ENCODE data around the gene ASTN2.

The ASTN2 gene

GRCh38 chr9:116504081-116504480 lies 910.8 kb downstream of the ASTN2 start:
- in situ Hi-C loops (cut with MboI; ENCODE audit: low sequenced_read_pairs): no loop called here

- in situ Hi-C loops (cut with MboI; ENCODE audit: low sequenced_read_pairs): no loop called here
Observed at GRCh38 chr9:116502746-116503145, 912.1 kb downstream of the ASTN2 start.

GRCh38 chr9:116501871-116502270 lies 913.0 kb downstream of the ASTN2 start:
- in situ Hi-C loops (cut with MboI; ENCODE audit: low sequenced_read_pairs): no loop called here

- in situ Hi-C loops (cut with MboI; ENCODE audit: low sequenced_read_pairs): loop anchor here (25.0 kb wide), 1 partner anchor 113 kb away; no protein-coding TSS in a partner anchor
Observed at GRCh38 chr9:116499986-116500871, 914.6 kb downstream of the ASTN2 start.

GRCh38 chr9:116499434-116499833 lies 915.4 kb downstream of the ASTN2 start:
- in situ Hi-C loops (cut with MboI; ENCODE audit: low sequenced_read_pairs): loop anchor here (25.0 kb wide), 1 partner anchor 112 kb away; no protein-coding TSS in a partner anchor

GRCh38 chr9:116497095-116497890 lies 917.6 kb downstream of the ASTN2 start:
- in situ Hi-C loops (cut with MboI; ENCODE audit: low sequenced_read_pairs): loop anchor here (25.0 kb wide), 1 partner anchor 110 kb away; no protein-coding TSS in a partner anchor

- in situ Hi-C loops (cut with MboI; ENCODE audit: low sequenced_read_pairs): loop anchor here (25.0 kb wide), 1 partner anchor 109 kb away; no protein-coding TSS in a partner anchor
Observed at GRCh38 chr9:116496167-116496566, 918.7 kb downstream of the ASTN2 start.

- in situ Hi-C loops (cut with MboI; ENCODE audit: low sequenced_read_pairs): loop anchor here (25.0 kb wide), 1 partner anchor 108 kb away; no protein-coding TSS in a partner anchor
Observed at GRCh38 chr9:116495725-116496124, 919.1 kb downstream of the ASTN2 start.

GRCh38 chr9:116494815-116495634 lies 919.8 kb downstream of the ASTN2 start:
- in situ Hi-C loops (cut with MboI; ENCODE audit: low sequenced_read_pairs): loop anchor here (25.0 kb wide), 1 partner anchor 108 kb away; no protein-coding TSS in a partner anchor

GRCh38 chr9:116493183-116493860 lies 921.5 kb downstream of the ASTN2 start:
- in situ Hi-C loops (cut with MboI; ENCODE audit: low sequenced_read_pairs): loop anchor here (25.0 kb wide), 1 partner anchor 106 kb away; no protein-coding TSS in a partner anchor

GRCh38 chr9:116491659-116492058 lies 923.2 kb downstream of the ASTN2 start:
- in situ Hi-C loops (cut with MboI; ENCODE audit: low sequenced_read_pairs): loop anchor here (25.0 kb wide), 1 partner anchor 104 kb away; no protein-coding TSS in a partner anchor

GRCh38 chr9:116491219-116491618 lies 923.6 kb downstream of the ASTN2 start:
- in situ Hi-C loops (cut with MboI; ENCODE audit: low sequenced_read_pairs): loop anchor here (25.0 kb wide), 1 partner anchor 104 kb away; no protein-coding TSS in a partner anchor

- in situ Hi-C loops (cut with MboI; ENCODE audit: low sequenced_read_pairs): loop anchor here (25.0 kb wide), 1 partner anchor 103 kb away; no protein-coding TSS in a partner anchor
Observed at GRCh38 chr9:116490321-116490720, 924.5 kb downstream of the ASTN2 start.

- in situ Hi-C loops (cut with MboI; ENCODE audit: low sequenced_read_pairs): loop anchor here (25.0 kb wide), 1 partner anchor 101 kb away; no protein-coding TSS in a partner anchor
Observed at GRCh38 chr9:116488373-116488772, 926.5 kb downstream of the ASTN2 start.

- in situ Hi-C loops (cut with MboI; ENCODE audit: low sequenced_read_pairs): loop anchor here (25.0 kb wide), 1 partner anchor 97 kb away; no protein-coding TSS in a partner anchor
Observed at GRCh38 chr9:116484492-116485061, 930.3 kb downstream of the ASTN2 start.

- in situ Hi-C loops (cut with MboI; ENCODE audit: low sequenced_read_pairs): loop anchor here (25.0 kb wide), 1 partner anchor 97 kb away; no protein-coding TSS in a partner anchor
Observed at GRCh38 chr9:116483622-116484491, 931.0 kb downstream of the ASTN2 start.

- in situ Hi-C loops (cut with MboI; ENCODE audit: low sequenced_read_pairs): loop anchor here (25.0 kb wide), 1 partner anchor 95 kb away; no protein-coding TSS in a partner anchor
Observed at GRCh38 chr9:116482740-116483139, 932.1 kb downstream of the ASTN2 start.

GRCh38 chr9:116480700-116481099 lies 934.2 kb downstream of the ASTN2 start:
- in situ Hi-C loops (cut with MboI; ENCODE audit: low sequenced_read_pairs): loop anchor here (25.0 kb wide), 1 partner anchor 93 kb away; no protein-coding TSS in a partner anchor
